WTC11 (cell line): Measurements from ENCODE around the gene GP2.

ENCODE experiments used
- CTCF ChIP-seq: fragments of 200-600 bp; IDR thresholded peaks from 2 replicates; pipeline ENCODE4 v1.8.0; 2022; ENCODE audit warnings: antibody characterized with exemption
- ELF4 ChIP-seq: sonication (generic); formaldehyde crosslinking; IDR thresholded peaks from 2 replicates; pipeline ENCODE4 v1.8.1; 2022; ENCODE audit warnings: low read depth, mild to moderate bottlenecking, moderate library complexity, missing genetic modification reagents
- ETV6 ChIP-seq: sonication (generic); formaldehyde crosslinking; IDR thresholded peaks from 2 replicates; pipeline ENCODE4 v1.8.1; 2022; ENCODE audit warnings: mild to moderate bottlenecking, missing genetic modification reagents
- ZNF263 ChIP-seq: sonication (generic); formaldehyde crosslinking; IDR thresholded peaks from 2 replicates; pipeline ENCODE4 v1.8.1; 2022; ENCODE audit warnings: low read depth, mild to moderate bottlenecking, moderate library complexity, missing genetic modification reagents
- ZNF396 ChIP-seq: fragments of 250-450 bp; sonication (Bioruptor Pico); IDR thresholded peaks from 2 replicates; pipeline ENCODE4 v1.8.0; 2021; ENCODE audit warnings: mild to moderate bottlenecking, moderate library complexity, borderline replicate concordance
- TF ChIP-seq, protein P1 (sequence below): sonication (generic); formaldehyde crosslinking; conservative IDR thresholded peaks from 2 replicates; pipeline ENCODE4 v1.8.1; 2022; ENCODE audit warnings: mild to moderate bottlenecking, missing genetic modification reagents

GRCh38 chr16:20308801-20309590, 18.3 kb downstream of the GP2 start:
- TF ChIP-seq ZNF263 (CRISPR knock-in tag) (no peak), ELF4 (no peak), ZNF396 (CRISPR knock-in tag) (no peak), ETV6 (no peak), CTCF (no peak)
- TF ChIP-seq, protein P1, sequence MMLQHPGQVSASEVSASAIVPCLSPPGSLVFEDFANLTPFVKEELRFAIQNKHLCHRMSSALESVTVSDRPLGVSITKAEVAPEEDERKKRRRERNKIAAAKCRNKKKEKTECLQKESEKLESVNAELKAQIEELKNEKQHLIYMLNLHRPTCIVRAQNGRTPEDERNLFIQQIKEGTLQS (CRISPR knock-in tag): no peak
